IMR-90 (cell line): Measurements from ENCODE around the gene ZNF420. TPM values are rescaled to one million over a fixed set of nuclear protein-coding genes. Genes with fewer than 3 reads are reported as not detected.
A peak's percentile ranks its signal among the peaks of the same experiment; 100 is the strongest.

Source experiments
- ATAC-seq: fragments of 200-7000 bp; cut with Tn5 transposase; 2 replicates; pipeline ENCODE4 v1.9.1; 2020; ENCODE audit warnings: low read depth, mild to moderate bottlenecking, moderate library complexity
- BruUV-seq: library from RNA; stranded (reverse); fragments of 400-500 nt; replicated peaks from 2 replicates; lab custom pipeline; 2021; lab: Mats Ljungman, UMichigan
- CTCF ChIA-PET: fragments of 300-600 bp; formaldehyde crosslinking; extraction: SDS; loops from one replicate; lab custom pipeline; 2021; ENCODE audit warnings: antibody characterized with exemption; lab: Yijun Ruan, JAX
- POLR2A ChIA-PET: fragments of 300-600 bp; sonication (Branson Sonifier 250); formaldehyde crosslinking; loops from one replicate; lab custom pipeline; 2022; ENCODE audit warnings: antibody characterized with exemption; ENCODE audit not compliant: unreplicated experiment; lab: Charles Lee
- DNase-seq: peaks from one replicate; pipeline ENCODE4 v3.0.0; 2013
- H2AFZ ChIP-seq: replicated peaks from 2 replicates; pipeline ENCODE3; 2013; ENCODE audit warnings: low read length, mild to moderate bottlenecking; ENCODE audit not compliant: poor library complexity
- H2AK5ac ChIP-seq: 2 replicates; pipeline ENCODE4 v1.6.1; 2013; ENCODE audit warnings: low read depth, low read length, inconsistent platforms
- H2AK9ac ChIP-seq: replicated peaks from 2 replicates; pipeline ENCODE3; 2013; ENCODE audit warnings: mild to moderate bottlenecking, low read depth, low read length, moderate library complexity; ENCODE audit not compliant: poor library complexity
- H2BK120ac ChIP-seq: 2 replicates; pipeline ENCODE4 v1.6.1; 2013; ENCODE audit warnings: low read depth, low read length, inconsistent platforms
- H2BK15ac ChIP-seq: 3 replicates; pipeline ENCODE4 v1.6.1; 2013; ENCODE audit warnings: low read depth, low read length, inconsistent platforms
- H2BK20ac ChIP-seq: 2 replicates; pipeline ENCODE4 v1.6.1; 2013; ENCODE audit warnings: low read depth, mild to moderate bottlenecking, inconsistent platforms, low read length, moderate library complexity
- H2BK5ac ChIP-seq: 2 replicates; pipeline ENCODE4 v1.6.1; 2013; ENCODE audit warnings: mild to moderate bottlenecking, low read depth, low read length, inconsistent platforms; ENCODE audit not compliant: poor library complexity, severe bottlenecking
- H3K14ac ChIP-seq: replicated peaks from 2 replicates; pipeline ENCODE4 v1.6.1; 2013; ENCODE audit warnings: low read depth, low read length, inconsistent platforms
- H3K18ac ChIP-seq: 2 replicates; pipeline ENCODE4 v1.6.1; 2013; ENCODE audit warnings: low read depth, low read length, control low read depth
- H3K23ac ChIP-seq: 2 replicates; pipeline ENCODE4 v1.6.1; 2013; ENCODE audit warnings: low read depth, low read length, inconsistent platforms
- H3K27ac ChIP-seq: 2 replicates; pipeline ENCODE4 v1.5.1; 2013; ENCODE audit warnings: mild to moderate bottlenecking, control low read depth, low read length; ENCODE audit not compliant: insufficient read depth
- H3K27me3 ChIP-seq: 2 replicates; pipeline ENCODE4 v1.6.1; 2013; ENCODE audit warnings: low read length; ENCODE audit not compliant: control insufficient read depth, insufficient read depth
- H3K36me3 ChIP-seq: 2 replicates; pipeline ENCODE4 v1.6.1; 2013; ENCODE audit warnings: low read length, mixed read lengths; ENCODE audit not compliant: control insufficient read depth, insufficient read depth
- H3K4ac ChIP-seq: 2 replicates; pipeline ENCODE4 v1.6.1; 2013; ENCODE audit warnings: low read depth, low read length, inconsistent platforms
- H3K4me1 ChIP-seq: 2 replicates; pipeline ENCODE4 v1.6.1; 2013; ENCODE audit warnings: low read length, mixed read lengths; ENCODE audit not compliant: control insufficient read depth, insufficient read depth
- H3K4me2 ChIP-seq: 2 replicates; pipeline ENCODE4 v1.6.1; 2013; ENCODE audit warnings: low read depth, mild to moderate bottlenecking, control low read depth, low read length, moderate library complexity
- H3K4me3 ChIP-seq: 2 replicates; pipeline ENCODE4 v1.5.1; 2013; ENCODE audit warnings: low read depth, mild to moderate bottlenecking, control low read depth, low read length, moderate library complexity; ENCODE audit not compliant: insufficient read depth
- H3K56ac ChIP-seq: 2 replicates; pipeline ENCODE4 v1.6.1; 2013; ENCODE audit warnings: low read length, inconsistent platforms; ENCODE audit not compliant: insufficient read depth; ENCODE audit errors: extremely low read depth
- H3K79me1 ChIP-seq, 2 experiments: 2 replicates each; pipeline ENCODE4 v1.6.1; 2013; ENCODE audit warnings: low read length in 2 of 2, inconsistent platforms in 1 of 2, low read depth in 1 of 2
- H3K9ac ChIP-seq: 2 replicates; pipeline ENCODE4 v1.6.1; 2013; ENCODE audit warnings: low read depth, low read length, control low read depth
- H3K9me1 ChIP-seq: 2 replicates; pipeline ENCODE4 v1.6.1; 2013; ENCODE audit warnings: low read length, inconsistent platforms; ENCODE audit not compliant: insufficient read depth
- H3K9me3 ChIP-seq: 2 replicates; pipeline ENCODE4 v1.6.1; 2013; ENCODE audit warnings: low read length; ENCODE audit not compliant: control insufficient read depth, insufficient read depth
- H4K20me1 ChIP-seq: 2 replicates; pipeline ENCODE4 v1.6.1; 2013; ENCODE audit warnings: low read length, inconsistent platforms; ENCODE audit not compliant: insufficient read depth
- H4K5ac ChIP-seq: 2 replicates; pipeline ENCODE4 v1.6.1; 2013; ENCODE audit warnings: mild to moderate bottlenecking, low read depth, low read length, control low read depth
- H4K8ac ChIP-seq, 2 experiments: 2 replicates each; pipeline ENCODE4 v1.6.1; 2013; ENCODE audit warnings: low read depth in 2 of 2, low read length in 2 of 2, control low read depth in 1 of 2, inconsistent platforms in 1 of 2
- H4K91ac ChIP-seq: 2 replicates; pipeline ENCODE4 v1.6.1; 2013; ENCODE audit warnings: low read depth, low read length, inconsistent platforms; ENCODE audit not compliant: insufficient read depth
- CHD1 ChIP-seq: IDR thresholded peaks from 2 replicates; pipeline ENCODE4 v1.6.1; 2012; ENCODE audit warnings: low read depth, low read length, improper control_type of control experiment
- MXI1 ChIP-seq: IDR thresholded peaks from 2 replicates; pipeline ENCODE4 v1.6.1; 2012; ENCODE audit warnings: low read depth, mild to moderate bottlenecking, low read length, moderate library complexity, borderline replicate concordance
- NFE2L2 ChIP-seq: fragments of 150-350 bp; IDR thresholded peaks from 2 replicates; pipeline ENCODE4 v1.6.1; 2016; ENCODE audit warnings: low read depth, mild to moderate bottlenecking, low read length
- RCOR1 ChIP-seq: IDR thresholded peaks from 2 replicates; pipeline ENCODE4 v1.6.1; 2012; ENCODE audit warnings: mild to moderate bottlenecking, low read length, improper control_type of control experiment; ENCODE audit not compliant: insufficient replicate concordance
- SMC3 ChIP-seq: fragments of 150-350 bp; IDR thresholded peaks from 2 replicates; pipeline ENCODE4 v1.6.1; 2016; ENCODE audit warnings: low read depth, mild to moderate bottlenecking, antibody characterized with exemption, low read length, moderate library complexity
- WGBS, 2 experiments: methylation state at CpG; one replicate each; pipeline versions ENCODE4 v1.1.5 to v1.1.7; 2013; ENCODE audit warnings: missing lambda C conversion rate in 2 of 2; ENCODE audit not compliant: insufficient read length in 1 of 2; ENCODE audit errors: extremely low coverage in 2 of 2; 5-methylcytosine and 5-hydroxymethylcytosine counted together
- dilution Hi-C: fragments of 300-500 bp; cut with HindIII; formaldehyde crosslinking; loops from one replicate; pipeline ENCODE4 v1.14.3; 2018; ENCODE audit warnings: low sequenced_read_pairs; ENCODE audit not compliant: unreplicated experiment
- in situ Hi-C: fragments of 300-500 bp; cut with MboI; formaldehyde crosslinking; loops from 3 replicates; pipeline ENCODE4 v1.14.3; 2019; ENCODE audit warnings: low sequenced_read_pairs, inconsistent platforms, mixed read lengths
- intact Hi-C: fragments of 100-400 bp; cut with micrococcal nuclease; formaldehyde crosslinking; loops from 2 replicates; pipeline ENCODE4 v1.10.0; 2022
- polyA plus RNA-seq, 3 experiments: library from polyadenylated mRNA; depleted of rRNA; stranded (reverse); fragments of >200 nt; gene quantifications; 2 replicates each; pipeline ENCODE4 v1.2.3, GENCODE V29; 2012; ENCODE audit warnings: low replicate concordance in 1 of 3
- total RNA-seq: library from RNA; depleted of rRNA; stranded (reverse); fragments of >200 nt; gene quantifications from 2 replicates; pipeline ENCODE4 v1.2.3, GENCODE V29; 2012

ZNF420 gene
- total and polyA plus RNA-seq, 2 of the 4 experiments (the other 2 are of a cell fraction): 1.5 to 11.7 TPM

DNA sequence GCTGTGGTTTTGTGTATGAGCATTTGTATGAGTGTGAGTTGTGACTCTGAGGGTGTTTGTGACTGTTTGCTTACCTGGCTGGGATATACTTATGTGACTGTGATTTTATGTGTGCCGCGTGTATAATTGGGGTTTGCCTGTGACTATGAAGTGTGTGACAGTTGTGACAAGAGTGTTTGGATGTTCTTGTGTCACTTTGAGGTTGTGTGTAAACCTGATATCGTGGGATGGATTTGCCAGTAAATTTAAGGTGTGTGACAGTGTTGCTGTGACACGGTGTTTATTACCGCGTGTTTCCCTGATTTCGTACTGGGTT, 442 bp downstream of the ZNF420 start:
- peak overlapping the region; percentile 56; the same call in 1 of the 2 replicates for H3K27ac ChIP-seq

More for the DNA sequence above, 442 bp downstream of the ZNF420 start:
- peak overlapping the region; percentile 100 for H2AFZ ChIP-seq
- peak overlapping the region; percentile 28 for H4K91ac ChIP-seq
- no peak for DNase-seq
- no TSS peak for BruUV-seq
- H3K27me3 ChIP-seq: no peaks in the 10 kb centered on the region
- peak overlapping the region; percentile 90 for H3K9ac ChIP-seq
- H3K18ac ChIP-seq: no peak overlapping the region
- peak overlapping the region; percentile 93 for H3K23ac ChIP-seq
- in situ Hi-C loops (no loop called here), dilution Hi-C loops (no loop called here), intact Hi-C loops (loop anchor here (10.0 kb wide), 1 partner anchor 304 kb away; the partner anchor contains the start of gene ZNF850)
- peak overlapping the region; percentile 64 for H3K56ac ChIP-seq
- H2AK5ac ChIP-seq: no peak overlapping the region; the same call in 1 of the 2 replicates
- POLR2A ChIA-PET: no interaction called here
- H4K5ac ChIP-seq: peak overlapping the region; percentile 66
- no peak for ATAC-seq
- H3K9me3 ChIP-seq: no peaks in the 10 kb centered on the region; the same call in none of the 2 replicates
- peak overlapping the region; percentile 11 for H2BK5ac ChIP-seq
- H2AK9ac ChIP-seq: peak overlapping the region; percentile 68
- 0% methylated on average over 3 of the region's 7 CpGs; no CpG with 5 or more reads in 1 of the 2 experiments for WGBS, 2 experiments
- H3K4me1 ChIP-seq: no peaks in the 10 kb centered on the region
- peak overlapping the region; percentile 93 for H3K4me3 ChIP-seq
- no peak overlapping the region for H2BK20ac ChIP-seq
- H4K20me1 ChIP-seq: no peaks in the 10 kb centered on the region
- H3K14ac ChIP-seq: peak overlapping the region; percentile 69
- CTCF ChIA-PET: no interaction called here
- H3K4ac ChIP-seq: peak overlapping the region; percentile 22
- peak overlapping the region; percentile 99 for H3K4me2 ChIP-seq
- no peaks in the 10 kb centered on the region for H3K36me3 ChIP-seq
- H3K79me1 ChIP-seq: peaks cover 14 to 17% of the 10 kb centered on the region in 2 experiments
- no peak for TF ChIP-seq MXI1
- TF ChIP-seq RCOR1: no peak
- no peak for TF ChIP-seq SMC3
- TF ChIP-seq CHD1: no peak
- no peak for TF ChIP-seq NFE2L2
- no peak overlapping the region for H2BK15ac ChIP-seq
- no peaks in the 10 kb centered on the region for H3K9me1 ChIP-seq
- no peak overlapping the region for H2BK120ac ChIP-seq
- H4K8ac ChIP-seq: peak overlapping the region; percentile 80 to 89
